Activated naive CD8-positive, alpha-beta T cell treated with anti-CD3 and anti-CD28 coated beads, Interleukin-2, amount 10 ng/mL, durations not matched to agents 7 days and 5 days (primary cell): ENCODE measurements around the gene XAGE1B. TPM values are rescaled to one million over a fixed set of nuclear protein-coding genes. Genes with fewer than 3 reads are reported as not detected.
"Not testable (repeated sequence)": the region's sequence is repeated elsewhere in the genome, so short reads cannot be mapped to it uniquely, and the experiment has no call there.

ENCODE experiments used
- ATAC-seq: fragments of 150-1000 bp; cut with Tn5 transposase; one replicate; pipeline ENCODE4 v1.10.0; 2021; ENCODE audit warnings: low read depth, moderate library complexity
- POLR2A ChIA-PET: fragments of 350-600 bp; sonication (Branson Sonifier 250); formaldehyde crosslinking; loops from one replicate; lab custom pipeline; 2021; ENCODE audit warnings: antibody characterized with exemption; lab: Charles Lee
- DNase-seq: peaks from one replicate; pipeline ENCODE4 v3.0.0; 2021
- H3K27ac Mint-ChIP-seq: one replicate; pipeline ENCODE4 v1.8.0; 2022; ENCODE audit warnings: mild to moderate bottlenecking, mixed read lengths
- H3K27me3 Mint-ChIP-seq: one replicate; pipeline ENCODE4 v1.8.0; 2022; ENCODE audit warnings: mild to moderate bottlenecking, moderate library complexity, mixed read lengths
- H3K36me3 Mint-ChIP-seq: one replicate; pipeline ENCODE4 v1.8.0; 2021; ENCODE audit warnings: mild to moderate bottlenecking, mixed read lengths
- H3K4me1 Mint-ChIP-seq: one replicate; pipeline ENCODE4 v1.8.0; 2021; ENCODE audit warnings: mixed read lengths
- H3K4me3 Mint-ChIP-seq: one replicate; pipeline ENCODE4 v1.8.0; 2022; ENCODE audit warnings: mild to moderate bottlenecking, moderate library complexity, mixed read lengths
- H3K9me3 Mint-ChIP-seq: one replicate; pipeline ENCODE4 v1.8.0; 2021; ENCODE audit warnings: mixed read lengths
- total RNA-seq, 2 experiments: library from RNA; stranded (reverse); gene quantifications; one replicate each; pipeline ENCODE4 v1.2.3, GENCODE V29; 2021

XAGE1B gene
- total RNA-seq, 2 experiments from 2014 or later = not detected

- DNase-seq (no peak), ATAC-seq (no peak)
- no peak overlapping the region for H3K4me3 Mint-ChIP-seq
- no peaks in the 10 kb centered on the region for H3K4me1 Mint-ChIP-seq
- H3K27ac Mint-ChIP-seq = no peak overlapping the region
- POLR2A ChIA-PET = no interaction called here
- peaks cover 3% of the 10 kb centered on the region for H3K27me3 Mint-ChIP-seq
- no peaks in the 10 kb centered on the region for H3K9me3 Mint-ChIP-seq
- H3K36me3 Mint-ChIP-seq = no peaks in the 10 kb centered on the region
Observed at GRCh38 chrX:52504551-52504950, 12.3 kb downstream of the XAGE1B start.

GRCh38 chrX:52501362-52501761 is 15.5 kb downstream of the XAGE1B start:
- POLR2A ChIA-PET, H3K27ac Mint-ChIP-seq, H3K4me3 Mint-ChIP-seq: not testable (repeated sequence)

GRCh38 chrX:52496419-52496772 is 20.5 kb downstream of the XAGE1B start:
- POLR2A ChIA-PET, ATAC-seq, DNase-seq, H3K27ac Mint-ChIP-seq, H3K36me3 Mint-ChIP-seq, H3K9me3 Mint-ChIP-seq, H3K4me1 Mint-ChIP-seq, H3K27me3 Mint-ChIP-seq, H3K4me3 Mint-ChIP-seq: not testable (repeated sequence)

More at GRCh38 chrX:52501362-52501761, 15.5 kb downstream of the XAGE1B start:
- not testable (repeated sequence) for H3K36me3 Mint-ChIP-seq, H3K27me3 Mint-ChIP-seq, DNase-seq, H3K4me1 Mint-ChIP-seq, ATAC-seq, H3K9me3 Mint-ChIP-seq

GRCh38 chrX:52495545-52496418 is 21.1 kb downstream of the XAGE1B start, which contains the start of gene XAGE1A:
Gene XAGE1A (plus strand): TSS chrX:52495808. CDS start chrX:52497362, 1,554 bp downstream.
- H3K4me3 Mint-ChIP-seq, H3K4me1 Mint-ChIP-seq, ATAC-seq, H3K36me3 Mint-ChIP-seq, H3K27ac Mint-ChIP-seq, H3K27me3 Mint-ChIP-seq, DNase-seq, H3K9me3 Mint-ChIP-seq, POLR2A ChIA-PET: not testable (repeated sequence)

GRCh38 chrX:52471301-52471700 is 45.6 kb downstream of the XAGE1B start:
- ATAC-seq, H3K9me3 Mint-ChIP-seq, DNase-seq, H3K4me1 Mint-ChIP-seq, H3K4me3 Mint-ChIP-seq, H3K27me3 Mint-ChIP-seq, POLR2A ChIA-PET, H3K27ac Mint-ChIP-seq, H3K36me3 Mint-ChIP-seq: not testable (repeated sequence)

Other genes starting within 250 kb of the XAGE1B start
- gene XAGE2, start 148.0 kb downstream of the XAGE1B start, total RNA-seq = not detected
- gene XAGE1A, start 21.3 kb downstream of the XAGE1B start, total RNA-seq = not detected
- not detected for gene SSX7, start 137.8 kb upstream of the XAGE1B start, total RNA-seq
- not detected for gene SSX2, start 190.1 kb upstream of the XAGE1B start, total RNA-seq
- gene SSX2B, start 234.2 kb upstream of the XAGE1B start, total RNA-seq = not detected